SU-DHL-6 (cell line): Measurements from ENCODE around the gene PTRH2.

Experiments used
- H2AFZ ChIP-seq: fragments of 200-600 bp; sonication (generic); 2 replicates; pipeline ENCODE4 v1.6.1; 2014; ENCODE audit warnings: low read depth, mild to moderate bottlenecking, moderate library complexity, mixed read lengths, antibody characterized with exemption, low read length; ENCODE audit not compliant: severe bottlenecking
- H3F3A ChIP-seq: fragments of 200-600 bp; shearing (Covaris generic); 2 replicates; pipeline ENCODE4 v1.6.0; 2016; ENCODE audit warnings: antibody characterized with exemption, mild to moderate bottlenecking; ENCODE audit not compliant: insufficient read depth
- H3K27ac ChIP-seq: fragments of 200-600 bp; sonication (generic); 2 replicates; pipeline ENCODE4 v1.5.1; 2016; ENCODE audit warnings: low read depth, mild to moderate bottlenecking, low read length, moderate library complexity, mixed read lengths
- H3K27me3 ChIP-seq: fragments of 200-600 bp; sonication (generic), shearing (Covaris generic); 2 replicates; pipeline ENCODE4 v1.6.0; 2014; ENCODE audit warnings: mild to moderate bottlenecking, low read length
- H3K36me3 ChIP-seq: fragments of 200-600 bp; sonication (generic); 2 replicates; pipeline ENCODE4 v1.6.1; 2014; ENCODE audit warnings: mild to moderate bottlenecking, low read length, mixed read lengths
- H3K4me2 ChIP-seq: fragments of 300-600, 200-600 bp; shearing (Covaris generic), sonication (generic); 2 replicates; pipeline ENCODE4 v1.6.0; 2014; ENCODE audit warnings: low read length, low read depth, mild to moderate bottlenecking; ENCODE audit not compliant: poor library complexity, severe bottlenecking
- H3K4me3 ChIP-seq: fragments of 200-600 bp; sonication (generic); 2 replicates; pipeline ENCODE4 v1.5.1; 2014; ENCODE audit warnings: antibody characterized with exemption, low read length, mild to moderate bottlenecking, mixed read lengths; ENCODE audit not compliant: insufficient read depth, poor library complexity, severe bottlenecking
- H3K79me2 ChIP-seq: fragments of 200-600 bp; sonication (generic); 2 replicates; pipeline ENCODE4 v1.6.1; 2014; ENCODE audit warnings: mild to moderate bottlenecking, low read length, moderate library complexity; ENCODE audit not compliant: insufficient read depth
- H3K9ac ChIP-seq: fragments of 200-600 bp; sonication (generic); 2 replicates; pipeline ENCODE4 v1.7.0; 2014; ENCODE audit warnings: mild to moderate bottlenecking, low read length
- H3K9me2 ChIP-seq: fragments of 200-600 bp; sonication (generic); replicated peaks from 2 replicates; pipeline ENCODE4 v1.6.1; 2014; ENCODE audit warnings: low read length; ENCODE audit not compliant: insufficient read depth
- H3K9me3 ChIP-seq: fragments of 200-600 bp; sonication (generic); 2 replicates; pipeline ENCODE4 v1.6.1; 2014; ENCODE audit warnings: low read length, mixed read lengths; ENCODE audit not compliant: insufficient read depth
- H4K20me1 ChIP-seq: fragments of 200-600 bp; sonication (generic); 2 replicates; pipeline ENCODE4 v1.6.1; 2014; ENCODE audit warnings: low read depth, mild to moderate bottlenecking, antibody characterized with exemption, low read length, moderate library complexity, mixed read lengths
- EZH2phosphoT487 ChIP-seq: fragments of 200-600 bp; sonication (generic), shearing (Covaris generic); conservative IDR thresholded peaks from 2 replicates; pipeline ENCODE4 v1.6.1; 2018; ENCODE audit warnings: mild to moderate bottlenecking, antibody characterized with exemption, low read length, moderate library complexity, mixed read lengths
- TF ChIP-seq, protein P1 (sequence below): fragments of 200-600 bp; sonication (generic); IDR thresholded peaks from one replicate; pipeline ENCODE4 v1.5.1; 2017; ENCODE audit warnings: antibody characterized with exemption, mild to moderate bottlenecking, low read length, moderate library complexity; ENCODE audit not compliant: insufficient read depth, poor library complexity, severe bottlenecking

The PTRH2 gene

DNA sequence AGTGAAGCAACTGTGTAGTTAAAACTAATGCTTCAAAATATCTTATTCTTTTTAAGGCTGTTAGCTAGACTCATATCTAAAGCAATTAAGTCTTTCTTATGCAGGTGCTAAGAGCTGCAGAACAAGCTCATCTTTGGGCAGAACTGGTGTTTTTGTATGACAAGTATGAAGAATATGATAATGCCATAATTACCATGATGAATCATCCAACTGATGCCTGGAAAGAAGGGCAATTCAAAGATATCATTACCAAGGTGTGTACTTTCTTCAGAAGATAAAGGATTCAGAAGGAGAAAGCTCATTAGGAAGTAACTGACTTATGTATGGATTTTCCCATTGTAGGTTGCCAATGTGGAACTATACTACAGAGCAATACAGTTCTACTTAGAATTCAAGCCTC lies 23.9 kb downstream of the PTRH2 start:
- H3K27me3 ChIP-seq, result no peaks in the 10 kb centered on the region
- H3K4me3 ChIP-seq, result no peak overlapping the region
- H3K4me2 ChIP-seq, result no peak overlapping the region
- H4K20me1 ChIP-seq, result no peaks in the 10 kb centered on the region; the same call in 1 of the 2 replicates
- H3K9me2 ChIP-seq, result no peaks in the 10 kb centered on the region
- H3K9me3 ChIP-seq, result no peaks in the 10 kb centered on the region
- H3K79me2 ChIP-seq, result peaks cover 6% of the 10 kb centered on the region; the same call in 1 of the 2 replicates
- H3K36me3 ChIP-seq, result peaks cover 87% of the 10 kb centered on the region
- TF ChIP-seq, protein P1, sequence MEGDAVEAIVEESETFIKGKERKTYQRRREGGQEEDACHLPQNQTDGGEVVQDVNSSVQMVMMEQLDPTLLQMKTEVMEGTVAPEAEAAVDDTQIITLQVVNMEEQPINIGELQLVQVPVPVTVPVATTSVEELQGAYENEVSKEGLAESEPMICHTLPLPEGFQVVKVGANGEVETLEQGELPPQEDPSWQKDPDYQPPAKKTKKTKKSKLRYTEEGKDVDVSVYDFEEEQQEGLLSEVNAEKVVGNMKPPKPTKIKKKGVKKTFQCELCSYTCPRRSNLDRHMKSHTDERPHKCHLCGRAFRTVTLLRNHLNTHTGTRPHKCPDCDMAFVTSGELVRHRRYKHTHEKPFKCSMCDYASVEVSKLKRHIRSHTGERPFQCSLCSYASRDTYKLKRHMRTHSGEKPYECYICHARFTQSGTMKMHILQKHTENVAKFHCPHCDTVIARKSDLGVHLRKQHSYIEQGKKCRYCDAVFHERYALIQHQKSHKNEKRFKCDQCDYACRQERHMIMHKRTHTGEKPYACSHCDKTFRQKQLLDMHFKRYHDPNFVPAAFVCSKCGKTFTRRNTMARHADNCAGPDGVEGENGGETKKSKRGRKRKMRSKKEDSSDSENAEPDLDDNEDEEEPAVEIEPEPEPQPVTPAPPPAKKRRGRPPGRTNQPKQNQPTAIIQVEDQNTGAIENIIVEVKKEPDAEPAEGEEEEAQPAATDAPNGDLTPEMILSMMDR, result no peak
- TF ChIP-seq EZH2phosphoT487, result no peak
- H3F3A ChIP-seq, result peaks cover 24% of the 10 kb centered on the region
- no peak overlapping the region for H2AFZ ChIP-seq
- no peak overlapping the region for H3K27ac ChIP-seq
- H3K9ac ChIP-seq, result no peak overlapping the region

DNA sequence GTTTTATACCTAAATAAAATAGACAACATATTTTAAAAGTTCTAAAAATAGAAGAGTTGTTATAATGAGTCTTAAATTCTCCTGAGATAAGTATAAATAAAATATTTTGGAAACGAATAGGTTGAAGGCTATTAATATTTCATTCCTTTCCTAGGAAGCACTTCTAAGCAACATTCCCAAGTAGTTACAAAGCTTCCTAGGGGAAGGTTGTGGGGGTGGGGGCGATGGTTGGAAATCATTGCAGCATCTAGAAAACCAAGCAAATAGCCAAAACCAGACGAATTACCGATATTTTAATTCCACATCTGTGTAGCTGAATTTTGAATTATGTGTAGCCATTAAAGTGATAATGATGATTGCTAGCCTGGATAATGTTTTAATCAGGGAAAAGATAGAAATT lies 26.9 kb downstream of the PTRH2 start:
- H3K79me2 ChIP-seq, result no peaks in the 10 kb centered on the region; the same call in 1 of the 2 replicates
- H4K20me1 ChIP-seq, result 0 out of 2 replicates have a peak, but pooled peaks cover 4% of the 10 kb centered on the region
- no peak overlapping the region for H3K4me3 ChIP-seq
- no peaks in the 10 kb centered on the region for H3K27me3 ChIP-seq
- H3K27ac ChIP-seq, result no peak overlapping the region
- H3K9me3 ChIP-seq, result no peaks in the 10 kb centered on the region
- no peak for TF ChIP-seq EZH2phosphoT487
- TF ChIP-seq, protein P1, result no peak
- H3K9me2 ChIP-seq, result no peaks in the 10 kb centered on the region
- H3F3A ChIP-seq, result peaks cover 19% of the 10 kb centered on the region
- H3K36me3 ChIP-seq, result peaks cover 88% of the 10 kb centered on the region
- no peak overlapping the region for H3K9ac ChIP-seq
- no peak overlapping the region for H3K4me2 ChIP-seq
- no peak overlapping the region for H2AFZ ChIP-seq

DNA sequence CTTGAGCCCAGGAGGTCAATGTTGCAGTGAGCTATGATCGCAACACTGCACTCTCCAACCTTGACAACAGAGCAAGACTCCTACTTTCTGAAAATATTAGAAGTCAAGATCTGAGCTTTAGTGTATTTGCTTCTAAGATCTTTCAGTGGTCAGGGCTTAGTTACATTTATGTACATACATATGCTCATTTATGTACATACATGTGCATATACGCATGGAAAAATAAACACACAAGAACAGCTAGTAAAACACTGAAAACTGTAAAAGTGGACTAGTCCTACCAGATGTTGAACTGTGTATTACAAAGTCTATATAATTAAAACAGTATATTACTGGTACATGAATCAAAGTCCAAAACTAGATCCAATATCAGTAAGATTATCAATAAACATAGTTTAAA lies 28.3 kb downstream of the PTRH2 start:
- H3K4me2 ChIP-seq, result no peak overlapping the region
- H2AFZ ChIP-seq, result no peak overlapping the region
- H3K4me3 ChIP-seq, result no peak overlapping the region
- no peak overlapping the region for H3K9ac ChIP-seq
- TF ChIP-seq, protein P1, result no peak
- TF ChIP-seq EZH2phosphoT487, result no peak
- H3K9me2 ChIP-seq, result no peaks in the 10 kb centered on the region
- peaks cover 18% of the 10 kb centered on the region for H3F3A ChIP-seq
- no peaks in the 10 kb centered on the region for H3K9me3 ChIP-seq
- H3K36me3 ChIP-seq, result peaks cover 90% of the 10 kb centered on the region
- no peaks in the 10 kb centered on the region; the same call in 1 of the 2 replicates for H3K79me2 ChIP-seq
- H3K27me3 ChIP-seq, result no peaks in the 10 kb centered on the region
- H4K20me1 ChIP-seq, result 0 out of 2 replicates have a peak, but pooled peaks cover 4% of the 10 kb centered on the region
- H3K27ac ChIP-seq, result no peak overlapping the region
